ENCODE measurements around the gene RNF13.
"Not testable (repeated sequence)": the region's sequence is repeated elsewhere in the genome, so short reads cannot be mapped to it uniquely, and the experiment has no call there.

RNF13 gene

GRCh38 chr3:149902498-149903139, 89.6 kb downstream of the RNF13 start:
- DNase-seq = no peak

- no peak for DNase-seq
These were observed 93.0 kb downstream of the RNF13 start for GRCh38 chr3:149906036-149906435.

DNA sequence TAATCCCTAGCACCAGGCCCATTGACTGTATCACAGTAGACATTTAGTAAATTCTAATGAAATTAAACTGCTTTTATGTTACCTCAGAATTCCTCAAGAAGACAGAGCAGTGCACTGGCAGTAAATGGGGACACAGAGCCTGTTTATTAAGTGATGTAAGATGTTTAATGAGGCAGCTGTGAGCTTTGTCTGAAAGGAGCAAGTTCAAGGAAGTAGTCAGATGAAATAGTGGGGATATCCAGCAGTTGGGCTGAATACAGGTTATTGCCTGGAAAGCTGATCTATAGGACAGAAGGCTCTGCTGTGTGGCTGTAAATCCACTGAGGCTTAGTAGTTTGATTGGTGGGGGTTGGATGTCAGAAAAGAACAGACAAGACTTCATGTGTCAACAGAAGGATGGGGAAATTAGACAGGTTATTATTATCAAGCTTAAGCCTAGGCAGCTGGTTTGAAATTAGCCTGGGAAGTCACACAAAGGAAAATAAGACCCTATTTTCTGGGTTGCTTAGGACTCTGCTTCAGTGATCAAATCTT, 95.5 kb downstream of the RNF13 start:
- no peak for DNase-seq

GRCh38 chr3:149909923-149910322, 96.9 kb downstream of the RNF13 start:
- no peak for DNase-seq

DNA sequence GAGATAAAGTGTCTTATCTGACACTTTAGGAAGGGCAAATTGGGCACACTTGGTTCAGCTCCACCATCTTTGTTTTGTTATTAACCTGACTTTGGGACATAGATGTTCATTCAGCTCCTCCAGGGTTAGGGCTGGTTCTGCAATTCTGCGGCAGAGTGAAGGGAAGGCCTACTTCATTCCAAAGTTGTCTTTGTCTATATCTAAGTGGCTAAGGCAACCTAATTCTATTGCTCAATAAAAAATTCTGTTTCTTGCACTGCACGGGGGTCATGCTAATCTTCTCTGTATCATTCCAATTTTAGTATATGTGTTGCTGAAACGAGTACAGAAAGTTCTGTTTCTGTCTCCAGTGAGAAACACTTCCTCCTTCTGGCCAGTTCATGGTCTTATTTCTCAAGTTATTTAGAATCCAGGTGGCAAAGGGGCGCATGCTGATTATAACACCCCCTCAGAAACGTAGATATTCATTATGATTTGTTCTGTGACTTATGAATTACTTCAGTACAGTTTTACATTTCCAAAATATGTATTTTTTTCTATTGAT, 104.2 kb downstream of the RNF13 start:
- DNase-seq = no peak

- DNase-seq = no peak
These were observed 106.5 kb downstream of the RNF13 start for GRCh38 chr3:149919509-149919908.

DNA sequence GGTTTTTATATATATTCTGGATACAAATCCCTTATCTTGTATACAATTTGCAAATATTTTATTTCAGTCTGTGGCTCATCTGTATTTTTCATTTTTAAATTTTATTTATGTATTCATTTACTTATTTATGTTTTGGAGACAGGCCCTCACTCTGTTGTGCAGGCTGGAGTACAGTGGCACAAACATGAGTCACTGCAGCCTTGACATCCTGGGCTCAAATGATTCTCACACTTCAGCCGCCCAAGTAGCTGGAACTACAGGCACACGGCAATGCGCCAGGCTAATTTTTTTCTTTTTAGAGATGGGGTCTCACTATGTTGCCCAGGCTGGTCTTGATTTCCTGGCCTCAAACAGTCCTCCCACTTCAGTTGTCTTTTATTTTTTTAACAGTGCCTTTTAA, 107.1 kb downstream of the RNF13 start:
- DNase-seq = no peak

GRCh38 chr3:149933008-149933407, 120.0 kb downstream of the RNF13 start:
- DNase-seq = no peak

DNA sequence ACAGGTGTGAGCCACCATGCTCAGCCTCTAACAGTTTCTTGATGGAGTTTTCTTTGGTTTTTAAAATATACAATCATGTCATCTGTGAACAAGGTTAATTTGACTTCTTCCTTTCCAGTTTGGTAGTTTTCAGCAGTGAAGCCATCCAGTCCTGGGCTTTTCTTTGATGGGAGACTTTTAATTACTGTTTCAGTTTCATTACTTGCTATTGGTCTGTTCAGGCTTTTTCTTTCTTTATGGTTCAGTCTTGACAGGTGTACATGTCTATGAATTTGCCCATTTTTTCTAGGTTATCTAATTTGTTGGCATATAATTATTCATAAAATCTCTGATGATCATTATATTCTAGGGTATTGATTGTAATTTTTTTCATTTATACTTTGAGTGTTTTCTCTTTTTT, 120.8 kb downstream of the RNF13 start:
- DNase-seq = no peak

GRCh38 chr3:149934524-149934923, 121.5 kb downstream of the RNF13 start:
- DNase-seq = no peak

GRCh38 chr3:149936812-149937230, 123.8 kb downstream of the RNF13 start:
- DNase-seq = peak; percentile 27

DNA sequence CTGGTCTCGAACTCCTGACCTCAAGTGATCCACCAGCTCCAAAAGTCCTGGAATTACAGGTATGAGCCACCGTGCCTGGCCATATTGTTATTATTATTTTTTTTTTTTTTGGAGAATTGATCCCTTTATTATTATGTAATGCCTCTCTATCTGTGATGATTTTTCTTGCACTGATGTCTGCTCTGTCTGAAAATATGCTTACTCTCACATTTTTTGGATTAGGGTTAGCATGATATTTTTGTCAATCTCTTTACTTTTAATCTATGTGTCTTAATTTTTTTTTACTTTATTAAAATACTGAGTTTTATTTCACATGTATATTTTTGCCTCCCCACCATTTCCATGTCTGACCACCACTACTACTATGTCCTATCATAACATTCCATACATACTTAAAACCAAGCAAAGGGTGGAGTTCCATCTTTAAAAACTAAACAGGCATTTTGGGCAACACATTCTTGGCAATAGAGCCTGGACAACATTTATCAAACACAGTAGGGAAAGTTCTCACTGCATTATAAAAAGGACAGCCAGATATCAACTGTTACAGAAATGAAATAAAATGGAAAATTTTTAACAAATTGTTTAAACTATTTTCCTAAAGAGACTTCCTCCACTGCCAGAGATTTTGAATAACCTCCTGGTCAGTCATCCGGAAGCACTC, 125.5 kb downstream of the RNF13 start:
- DNase-seq = not testable (repeated sequence)

DNA sequence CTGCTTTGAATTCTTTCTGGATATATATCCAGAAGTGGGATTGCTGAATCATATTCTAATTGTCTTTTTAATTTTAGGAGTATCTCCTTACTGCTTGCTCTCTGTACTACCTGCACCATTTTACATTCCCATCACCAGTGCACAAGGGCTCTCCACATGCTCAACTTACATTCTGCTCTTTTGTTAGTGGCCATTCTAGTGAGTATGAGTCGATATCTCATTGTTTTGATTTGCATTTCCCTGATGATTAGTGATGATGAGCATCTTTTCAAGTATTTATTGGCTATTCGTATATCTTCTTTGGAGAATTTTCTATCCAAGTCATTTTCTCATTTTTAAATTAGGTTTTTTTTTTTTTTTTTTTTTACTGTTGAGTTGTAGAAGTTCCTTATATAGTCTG, 128.2 kb downstream of the RNF13 start:
- no peak for DNase-seq

GRCh38 chr3:149941946-149942345, 128.9 kb downstream of the RNF13 start:
- no peak for DNase-seq

GRCh38 chr3:149942409-149942808, 129.4 kb downstream of the RNF13 start:
- no peak for DNase-seq

- DNase-seq = not testable (repeated sequence)
These were observed 131.0 kb downstream of the RNF13 start for GRCh38 chr3:149943966-149944365.

GRCh38 chr3:149947231-149947630, 134.2 kb downstream of the RNF13 start:
- DNase-seq = no peak

DNA sequence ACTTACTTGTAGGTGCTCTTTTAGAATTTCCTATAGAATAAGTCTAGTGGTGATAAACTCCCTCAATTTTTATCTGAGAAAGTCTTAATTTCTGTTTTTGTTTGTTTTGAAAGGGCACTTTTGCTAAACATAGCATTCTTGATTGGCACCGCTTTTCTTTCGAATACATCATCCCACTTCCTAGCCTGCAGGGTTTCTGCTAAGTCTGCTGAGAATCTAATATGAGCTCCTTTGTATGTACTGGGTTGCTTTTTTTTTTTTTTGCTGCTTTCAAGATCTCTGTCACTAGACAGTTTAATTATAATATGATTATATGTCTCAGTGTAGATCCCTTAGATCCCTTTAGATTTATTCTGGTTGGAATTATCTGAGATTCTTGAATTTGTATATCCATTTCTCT, 136.2 kb downstream of the RNF13 start:
- DNase-seq = no peak

GRCh38 chr3:149954812-149955211, 141.8 kb downstream of the RNF13 start:
- DNase-seq = no peak

DNA sequence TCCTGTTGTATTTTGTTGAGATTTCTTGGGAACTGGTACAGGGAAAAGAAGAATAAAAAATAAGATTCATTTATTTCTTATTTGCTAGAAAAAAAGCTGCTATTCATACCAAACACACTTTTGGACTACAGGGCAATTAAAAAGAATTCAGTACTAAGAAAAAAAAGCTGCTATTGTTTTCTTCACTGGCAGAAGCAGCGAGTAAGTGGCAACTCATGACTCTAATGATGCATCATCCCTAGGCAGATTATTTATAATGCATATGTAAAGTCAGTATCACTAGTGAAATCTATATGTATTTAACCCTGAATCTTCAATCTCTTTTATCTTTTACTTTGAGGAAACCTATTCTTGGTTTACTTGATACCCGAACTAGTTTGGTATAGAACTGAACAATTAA, 142.4 kb downstream of the RNF13 start:
- no peak for DNase-seq

DNA sequence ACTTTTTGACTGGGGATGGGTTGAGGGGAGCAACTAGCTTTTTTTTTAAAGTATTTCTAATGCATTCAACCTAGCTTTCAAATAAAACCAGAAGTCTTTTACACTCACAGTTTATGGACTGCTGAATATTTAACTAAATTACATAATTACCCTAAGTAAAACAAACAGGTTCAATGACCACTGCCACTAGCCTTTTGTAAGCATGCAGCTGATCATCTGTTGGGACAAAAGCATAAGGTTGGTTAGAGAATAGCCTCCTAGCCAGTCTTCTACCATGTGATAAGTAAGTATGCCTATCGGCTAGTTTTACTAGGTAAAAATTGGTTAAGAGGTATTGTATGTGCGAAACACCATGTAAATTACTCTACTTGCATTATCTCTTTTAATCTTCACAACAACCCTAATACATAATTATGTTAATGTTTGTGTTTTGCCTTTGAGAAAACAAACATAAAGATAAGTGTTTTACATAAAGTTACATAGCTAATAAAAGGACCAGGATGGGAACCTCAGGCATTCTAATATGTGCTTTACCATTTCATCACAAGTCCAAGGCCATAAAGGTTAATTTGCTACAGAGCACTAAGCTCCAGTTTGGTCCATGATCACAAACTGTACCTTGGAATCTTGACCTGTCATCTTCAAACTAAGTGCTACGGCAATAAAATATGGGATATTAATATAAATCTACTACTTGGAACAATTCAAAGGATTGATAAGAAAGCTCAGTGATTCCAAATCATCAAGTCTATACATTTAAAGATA, 144.5 kb downstream of the RNF13 start:
- DNase-seq = no peak

DNA sequence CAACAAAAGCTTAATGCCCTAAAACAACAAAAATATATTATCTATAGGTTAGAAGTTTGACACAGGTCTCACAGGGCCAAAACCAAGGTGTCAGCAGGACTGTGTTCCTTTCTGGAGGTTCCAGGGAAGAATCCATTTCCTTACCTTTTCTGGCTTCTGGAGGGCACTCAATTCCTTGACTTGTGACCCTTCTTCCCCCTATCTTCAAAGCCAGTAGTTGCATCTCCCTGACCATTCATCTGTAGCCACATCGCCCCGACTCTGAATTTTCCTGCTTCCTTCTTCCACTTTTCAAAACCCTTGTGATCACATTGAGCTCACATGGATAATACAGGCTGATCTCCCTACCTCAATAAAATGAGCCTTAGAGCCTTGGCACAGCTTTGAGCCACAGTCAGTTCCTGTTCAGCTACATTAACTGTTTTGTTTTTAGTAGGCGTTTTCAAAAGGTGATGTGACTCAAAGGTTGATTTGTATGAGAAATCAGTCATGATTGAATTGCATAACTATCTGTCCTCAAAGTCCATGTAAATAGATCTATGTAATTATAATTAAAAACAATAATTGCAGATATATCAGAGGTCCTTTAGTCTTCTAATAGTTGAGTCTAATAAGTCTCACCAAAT, 145.3 kb downstream of the RNF13 start:
- no peak for DNase-seq

DNA sequence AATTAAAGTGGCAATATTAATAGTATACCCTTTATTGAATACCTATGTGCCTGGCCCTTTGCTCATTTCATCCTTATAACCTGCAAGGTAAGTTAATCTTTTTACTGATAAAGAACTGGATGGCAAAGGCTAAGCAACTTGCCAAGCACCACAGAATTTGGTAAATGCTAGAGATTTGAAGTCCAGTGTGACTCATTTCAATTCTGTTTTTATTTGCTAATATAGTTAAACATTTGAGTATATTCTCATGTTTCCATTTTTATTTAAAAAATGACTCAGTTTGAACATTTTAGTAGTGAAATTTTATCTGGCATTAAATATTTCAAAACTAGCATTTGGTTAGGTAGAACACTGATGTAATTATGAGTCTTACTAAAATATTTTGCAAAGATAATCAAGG, 146.4 kb downstream of the RNF13 start:
- no peak for DNase-seq

Measured in activated CD8-positive, alpha-beta memory T cell treated with anti-CD3 and anti-CD28 coated beads, Interleukin-2, amount 50 U/mL, for 4 hours (primary cell).